ENCODE results near the gene CCNJL. TPM values are rescaled to one million over a fixed set of nuclear protein-coding genes. Genes with fewer than 3 reads are reported as not detected.

The CCNJL gene
- total and polyA plus RNA-seq, 2 of the 8 experiments (the other 6 are each of a cell fraction or from before 2014, with no cell fraction given): 34.6 to 44.7 TPM

- no peak overlapping the region for H2BK12ac ChIP-seq (ENCODE audit: low read depth, low read length)
- H3K79me1 ChIP-seq (ENCODE audit: low read depth, low read length): no peaks in the 10 kb centered on the region; the same call in 1 of the 2 replicates
- no peak overlapping the region for H3K9ac ChIP-seq (replicated peaks in 1 of 4; ENCODE audit: extremely low read depth in 1 of 4, low read depth in 3 of 4, low read length in 3 of 4)
- no peak overlapping the region for H4K91ac ChIP-seq (replicated peaks; ENCODE audit: insufficient read length, low read length)
- no peak overlapping the region for H4K5ac ChIP-seq (ENCODE audit: insufficient read length, low read depth, low read length)
- H3K79me2 ChIP-seq (ENCODE audit: control insufficient read depth in 1 of 2, insufficient read depth in 2 of 2, low read length in 2 of 2): peaks cover 0 to 3% of the 10 kb centered on the region in 2 experiments; a peak in 1 of 4 replicates
- CTCF ChIA-PET (ENCODE audit: partially characterized antibody): interaction anchor here (1.2 to 27.2 kb wide), 5 partner anchors 14 to 73 kb away, joined by 3 to 362 read pairs (median 8); no protein-coding TSS in a partner anchor
- FAIRE-seq (no peak), DNase-seq (ENCODE audit: low read depth in 1 of 2, low spot score in 2 of 2) (no peak)
- no peak overlapping the region for H3K27ac ChIP-seq (ENCODE audit: low read depth, low read length)
- no peak overlapping the region for H3K4me3 ChIP-seq (ENCODE audit: extremely low read depth in 1 of 4, insufficient read depth in 2 of 4, low read depth in 3 of 4, low read length in 4 of 4)
- 94% methylated on average over 3 of the region's 3 CpGs; no CpG with 5 or more reads in 1 of the 2 experiments for WGBS, 2 experiments (ENCODE audit: extremely low coverage in 1 of 2, insufficient coverage in 1 of 2, insufficient read length in 1 of 2, insufficient replicate concordance in 2 of 2, low coverage in 1 of 2, low lambda C conversion rate in 2 of 2, missing lambda C conversion rate in 1 of 2)
- H3K56ac ChIP-seq (replicated peaks; ENCODE audit: insufficient read length, low read depth, low read length): no peak overlapping the region
- no peaks in the 10 kb centered on the region for H3K9me3 ChIP-seq (ENCODE audit: insufficient read depth in 2 of 2, low read depth in 1 of 2, low read length in 1 of 2)
- no peak overlapping the region; the same call in 1 of the 2 replicates for H4K8ac ChIP-seq (ENCODE audit: extremely low read depth, insufficient read depth, low read length)
- H3K4me1 ChIP-seq (replicated peaks in 1 of 4; ENCODE audit: control insufficient read depth in 3 of 4, insufficient read depth in 4 of 4, low read length in 3 of 4): peaks cover under 1 to 15% (median 11%) of the 10 kb centered on the region in 4 experiments; a peak in 6 of 7 replicates
- no peak overlapping the region for H2BK20ac ChIP-seq (ENCODE audit: low read length)
- H3K14ac ChIP-seq (ENCODE audit: insufficient read length): no peak overlapping the region
- peaks cover 0 to 2% of the 10 kb centered on the region in 2 experiments for H4K20me1 ChIP-seq (replicated peaks in 1 of 2; ENCODE audit: control insufficient read depth in 1 of 2, insufficient read depth in 2 of 2, low read length in 2 of 2)
- no peak overlapping the region for H2AK5ac ChIP-seq (ENCODE audit: low read depth, low read length)
- no peaks in the 10 kb centered on the region for H3K23me2 ChIP-seq (ENCODE audit: low read depth, low read length)
- H3K18ac ChIP-seq (ENCODE audit: extremely low read depth, low read length): no peak overlapping the region
- no peak overlapping the region for H3K4me2 ChIP-seq (ENCODE audit: insufficient read depth in 1 of 2, low read depth in 2 of 2, low read length in 2 of 2)
- no peak overlapping the region for H2BK15ac ChIP-seq (ENCODE audit: low read length)
- H3K23ac ChIP-seq (ENCODE audit: insufficient read length): no peak overlapping the region
- POLR2A ChIA-PET (ENCODE audit: partially characterized antibody): interaction anchor here (1.5 to 3.1 kb wide), 3 partner anchors 9 to 15 kb away, joined by 4 to 12 read pairs (median 9); no protein-coding TSS in a partner anchor
- H2AFZ ChIP-seq (ENCODE audit: low read length): no peak overlapping the region
- H2BK5ac ChIP-seq (ENCODE audit: low read depth, low read length): no peak overlapping the region
- H3K27me3 ChIP-seq (replicated peaks in 1 of 4; ENCODE audit: control insufficient read depth in 3 of 4, extremely low read depth in 1 of 4, insufficient read depth in 3 of 4, low read length in 3 of 4): no peaks in the 10 kb centered on the region
- H3K4ac ChIP-seq (replicated peaks; ENCODE audit: insufficient read length, low read depth, low read length): no peak overlapping the region
- no peak overlapping the region for H2BK120ac ChIP-seq (replicated peaks; ENCODE audit: low read depth, low read length)
- peaks cover 2 to 20% (median 5%) of the 10 kb centered on the region in 4 experiments; a peak in 5 of 8 replicates for H3K36me3 ChIP-seq (ENCODE audit: control insufficient read depth in 2 of 4, insufficient read depth in 4 of 4, low read length in 3 of 4)
- TF ChIP-seq RAD21 (IDR thresholded peaks at IDR 0.05 in 1 of 2, conservative IDR thresholded peaks at IDR 0.05 in 1 of 2; ENCODE audit: low read depth in 2 of 2, low read length in 2 of 2) (no peak), ZNF274 (IDR thresholded peaks at IDR 0.05; ENCODE audit: borderline replicate concordance, extremely low read depth, low read length) (no peak), TBP (IDR thresholded peaks at IDR 0.05; ENCODE audit: low read depth, low read length) (no peak), E2F6 (IDR thresholded peaks at IDR 0.05) (no peak), GTF2F1 (IDR thresholded peaks at IDR 0.05; ENCODE audit: borderline replicate concordance, low read depth, low read length) (no peak), KDM5A (IDR thresholded peaks at IDR 0.05; ENCODE audit: low read length) (no peak), SRF (IDR thresholded peaks at IDR 0.05; ENCODE audit: low read depth, low read length) (no peak), SP1 (IDR thresholded peaks at IDR 0.05; ENCODE audit: low read depth, low read length) (no peak), SIX5 (IDR thresholded peaks at IDR 0.05; ENCODE audit: low read depth, low read length) (no peak), FOSL1 (IDR thresholded peaks at IDR 0.05; ENCODE audit: insufficient read depth, low read depth, low read length) (no peak), KDM4A (IDR thresholded peaks at IDR 0.05; ENCODE audit: low read depth, low read length, severe bottlenecking) (no peak)
Observed at GRCh38 chr5:160272264-160272663, 40.1 kb downstream of the CCNJL start.

Measured in H1 (cell line).